Body of pancreas (tissue), 4 donors: Measurements from ENCODE around the gene FAM117A.

ENCODE experiments used
- CTCF ChIP-seq, 7 experiments: fragments of 450-650 bp in 4 of 7; fragments of 200-600 bp in 3 of 7; sonication (generic) in 3 of 7; IDR thresholded peaks; one replicate each; pipeline ENCODE4 v1.5.1; 2016 to 2019; ENCODE audit warnings: antibody characterized with exemption in 7 of 7
- POLR2A ChIP-seq, 3 donors: fragments of 450-650 bp; IDR thresholded peaks; one replicate each; pipeline ENCODE4 v1.6.1; 2016; ENCODE audit warnings: antibody characterized with exemption in 3 of 3, mild to moderate bottlenecking in 2 of 3

- TF ChIP-seq CTCF (IDR thresholded peaks at IDR 0.05), result no peak
- no peak for TF ChIP-seq POLR2A (IDR thresholded peaks at IDR 0.05)
Measured at GRCh38 chr17:49798182-49798581, 34.3 kb upstream of the FAM117A start.
